Ishikawa (cell line): ENCODE data around the gene RIPOR3.

Experiments
- CEBPB ChIP-seq: IDR thresholded peaks from 2 replicates; pipeline ENCODE4 v1.6.1; 2012
- CREB1 ChIP-seq: IDR thresholded peaks from 2 replicates; pipeline ENCODE4 v1.6.1; 2012; ENCODE audit warnings: low read depth
- EGR1 ChIP-seq: IDR thresholded peaks from 2 replicates; pipeline ENCODE4 v1.6.1; 2012
- EP300 ChIP-seq: IDR thresholded peaks from 2 replicates; pipeline ENCODE4 v1.6.1; 2012; ENCODE audit warnings: borderline replicate concordance
- FOXM1 ChIP-seq: IDR thresholded peaks from 2 replicates; pipeline ENCODE4 v1.6.1; 2012; ENCODE audit warnings: low read depth, borderline replicate concordance
- MAX ChIP-seq: IDR thresholded peaks from 2 replicates; pipeline ENCODE4 v1.6.1; 2012
- NFIC ChIP-seq: IDR thresholded peaks from 2 replicates; pipeline ENCODE4 v1.6.1; 2012
- RAD21 ChIP-seq: IDR thresholded peaks from 2 replicates; pipeline ENCODE4 v1.6.1; 2012; ENCODE audit warnings: low read depth
- TAF1 ChIP-seq: IDR thresholded peaks from 2 replicates; pipeline ENCODE4 v1.6.1; 2012; ENCODE audit warnings: low read depth, mild to moderate bottlenecking
- TCF12 ChIP-seq: IDR thresholded peaks from 2 replicates; pipeline ENCODE4 v1.6.1; 2012; ENCODE audit warnings: low read depth
- TEAD4 ChIP-seq: IDR thresholded peaks from 2 replicates; pipeline ENCODE4 v1.6.1; 2012
- YY1 ChIP-seq: IDR thresholded peaks from 2 replicates; pipeline ENCODE4 v1.6.1; 2012; ENCODE audit warnings: low read depth
- ZBTB7A ChIP-seq: IDR thresholded peaks from 2 replicates; pipeline ENCODE4 v1.6.1; 2012; ENCODE audit warnings: low read depth
- TF ChIP-seq, protein P1 (sequence below): IDR thresholded peaks from 2 replicates; pipeline ENCODE4 v1.6.1; 2012
- TF ChIP-seq, protein P2 (sequence below): IDR thresholded peaks from 2 replicates; pipeline ENCODE4 v1.6.1; 2012; ENCODE audit warnings: low read depth, mild to moderate bottlenecking

The RIPOR3 gene

DNA sequence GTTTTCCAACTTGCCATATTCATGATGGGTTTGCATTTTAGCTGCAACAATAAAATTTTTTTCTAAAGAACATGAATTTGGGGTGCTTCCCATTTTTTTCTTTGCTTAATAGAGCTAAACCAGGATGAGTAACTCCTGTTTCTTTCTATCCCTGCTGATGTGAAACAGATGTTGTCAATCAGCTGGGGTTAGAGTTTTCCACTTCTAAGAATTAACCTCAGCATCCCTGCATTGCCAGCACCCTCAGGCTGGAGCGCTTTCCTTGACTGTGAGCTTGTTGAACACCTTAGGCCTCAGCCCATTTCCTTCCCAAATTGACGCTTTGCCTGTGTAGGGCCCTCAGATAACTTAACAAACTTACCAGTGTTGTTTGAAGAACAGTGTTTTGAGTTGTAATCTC lies 106.7 kb downstream of the RIPOR3 start:
- no peak for TF ChIP-seq EGR1

- TF ChIP-seq CREB1 (no peak), NFIC (no peak), EP300 (no peak)
These were observed 107.7 kb downstream of the RIPOR3 start for GRCh38 chr20:50583442-50584150.

DNA sequence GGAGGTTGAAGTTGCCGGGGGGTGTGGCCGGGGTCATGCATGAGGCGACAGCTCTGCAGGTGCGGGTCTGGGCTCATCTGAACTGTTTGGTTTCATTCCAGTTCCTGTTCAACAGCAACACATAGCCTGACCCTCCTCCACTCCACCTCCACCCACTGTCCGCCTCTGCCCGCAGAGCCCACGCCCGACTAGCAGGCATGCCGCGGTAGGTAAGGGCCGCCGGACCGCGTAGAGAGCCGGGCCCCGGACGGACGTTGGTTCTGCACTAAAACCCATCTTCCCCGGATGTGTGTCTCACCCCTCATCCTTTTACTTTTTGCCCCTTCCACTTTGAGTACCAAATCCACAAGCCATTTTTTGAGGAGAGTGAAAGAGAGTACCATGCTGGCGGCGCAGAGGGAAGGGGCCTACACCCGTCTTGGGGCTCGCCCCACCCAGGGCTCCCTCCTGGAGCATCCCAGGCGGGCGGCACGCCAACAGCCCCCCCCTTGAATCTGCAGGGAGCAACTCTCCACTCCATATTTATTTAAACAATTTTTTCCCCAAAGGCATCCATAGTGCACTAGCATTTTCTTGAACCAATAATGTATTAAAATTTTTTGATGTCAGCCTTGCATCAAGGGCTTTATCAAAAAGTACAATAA lies 108.6 kb downstream of the RIPOR3 start:
- TF ChIP-seq TAF1 (no peak), MAX (no peak), FOXM1 (no peak), ZBTB7A (no peak), RAD21 (no peak), EGR1 (no peak), CREB1 (no peak), YY1 (no peak), TCF12 (no peak), EP300 (no peak), TEAD4 (no peak), NFIC (no peak)
- TF ChIP-seq, protein P1, sequence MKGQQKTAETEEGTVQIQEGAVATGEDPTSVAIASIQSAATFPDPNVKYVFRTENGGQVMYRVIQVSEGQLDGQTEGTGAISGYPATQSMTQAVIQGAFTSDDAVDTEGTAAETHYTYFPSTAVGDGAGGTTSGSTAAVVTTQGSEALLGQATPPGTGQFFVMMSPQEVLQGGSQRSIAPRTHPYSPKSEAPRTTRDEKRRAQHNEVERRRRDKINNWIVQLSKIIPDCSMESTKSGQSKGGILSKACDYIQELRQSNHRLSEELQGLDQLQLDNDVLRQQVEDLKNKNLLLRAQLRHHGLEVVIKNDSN: no peak

DNA sequence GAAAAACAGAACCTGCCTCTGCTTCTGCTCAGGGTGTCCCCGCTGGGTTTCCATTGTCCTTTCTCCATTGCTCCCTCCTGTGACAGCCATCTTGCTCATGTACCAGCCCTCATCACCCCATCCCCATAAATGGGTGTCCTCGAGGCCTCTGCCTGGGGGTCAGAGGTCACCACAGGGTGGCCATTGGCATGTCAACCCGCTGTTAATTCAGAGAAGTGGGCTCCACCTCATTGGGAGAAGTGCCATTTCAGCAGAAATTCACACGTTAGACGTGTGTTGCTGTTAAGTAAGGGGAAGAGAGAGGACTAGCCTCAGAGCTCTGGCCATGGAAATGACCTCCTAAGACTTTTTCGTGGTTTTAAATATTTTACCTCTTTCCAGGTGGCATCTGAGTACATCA lies 109.2 kb downstream of the RIPOR3 start:
- TF ChIP-seq ZBTB7A: no peak
- TF ChIP-seq FOXM1: no peak
- TF ChIP-seq EP300: no peak
- TF ChIP-seq YY1: no peak
- TF ChIP-seq CEBPB: no peak
- no peak for TF ChIP-seq RAD21
- TF ChIP-seq TAF1: no peak
- TF ChIP-seq TEAD4: no peak
- no peak for TF ChIP-seq TCF12
- TF ChIP-seq, protein P1: no peak
- no peak for TF ChIP-seq EGR1
- TF ChIP-seq CREB1: no peak
- no peak for TF ChIP-seq MAX
- no peak for TF ChIP-seq NFIC
- TF ChIP-seq, protein P2, sequence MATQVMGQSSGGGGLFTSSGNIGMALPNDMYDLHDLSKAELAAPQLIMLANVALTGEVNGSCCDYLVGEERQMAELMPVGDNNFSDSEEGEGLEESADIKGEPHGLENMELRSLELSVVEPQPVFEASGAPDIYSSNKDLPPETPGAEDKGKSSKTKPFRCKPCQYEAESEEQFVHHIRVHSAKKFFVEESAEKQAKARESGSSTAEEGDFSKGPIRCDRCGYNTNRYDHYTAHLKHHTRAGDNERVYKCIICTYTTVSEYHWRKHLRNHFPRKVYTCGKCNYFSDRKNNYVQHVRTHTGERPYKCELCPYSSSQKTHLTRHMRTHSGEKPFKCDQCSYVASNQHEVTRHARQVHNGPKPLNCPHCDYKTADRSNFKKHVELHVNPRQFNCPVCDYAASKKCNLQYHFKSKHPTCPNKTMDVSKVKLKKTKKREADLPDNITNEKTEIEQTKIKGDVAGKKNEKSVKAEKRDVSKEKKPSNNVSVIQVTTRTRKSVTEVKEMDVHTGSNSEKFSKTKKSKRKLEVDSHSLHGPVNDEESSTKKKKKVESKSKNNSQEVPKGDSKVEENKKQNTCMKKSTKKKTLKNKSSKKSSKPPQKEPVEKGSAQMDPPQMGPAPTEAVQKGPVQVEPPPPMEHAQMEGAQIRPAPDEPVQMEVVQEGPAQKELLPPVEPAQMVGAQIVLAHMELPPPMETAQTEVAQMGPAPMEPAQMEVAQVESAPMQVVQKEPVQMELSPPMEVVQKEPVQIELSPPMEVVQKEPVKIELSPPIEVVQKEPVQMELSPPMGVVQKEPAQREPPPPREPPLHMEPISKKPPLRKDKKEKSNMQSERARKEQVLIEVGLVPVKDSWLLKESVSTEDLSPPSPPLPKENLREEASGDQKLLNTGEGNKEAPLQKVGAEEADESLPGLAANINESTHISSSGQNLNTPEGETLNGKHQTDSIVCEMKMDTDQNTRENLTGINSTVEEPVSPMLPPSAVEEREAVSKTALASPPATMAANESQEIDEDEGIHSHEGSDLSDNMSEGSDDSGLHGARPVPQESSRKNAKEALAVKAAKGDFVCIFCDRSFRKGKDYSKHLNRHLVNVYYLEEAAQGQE: no peak

DNA sequence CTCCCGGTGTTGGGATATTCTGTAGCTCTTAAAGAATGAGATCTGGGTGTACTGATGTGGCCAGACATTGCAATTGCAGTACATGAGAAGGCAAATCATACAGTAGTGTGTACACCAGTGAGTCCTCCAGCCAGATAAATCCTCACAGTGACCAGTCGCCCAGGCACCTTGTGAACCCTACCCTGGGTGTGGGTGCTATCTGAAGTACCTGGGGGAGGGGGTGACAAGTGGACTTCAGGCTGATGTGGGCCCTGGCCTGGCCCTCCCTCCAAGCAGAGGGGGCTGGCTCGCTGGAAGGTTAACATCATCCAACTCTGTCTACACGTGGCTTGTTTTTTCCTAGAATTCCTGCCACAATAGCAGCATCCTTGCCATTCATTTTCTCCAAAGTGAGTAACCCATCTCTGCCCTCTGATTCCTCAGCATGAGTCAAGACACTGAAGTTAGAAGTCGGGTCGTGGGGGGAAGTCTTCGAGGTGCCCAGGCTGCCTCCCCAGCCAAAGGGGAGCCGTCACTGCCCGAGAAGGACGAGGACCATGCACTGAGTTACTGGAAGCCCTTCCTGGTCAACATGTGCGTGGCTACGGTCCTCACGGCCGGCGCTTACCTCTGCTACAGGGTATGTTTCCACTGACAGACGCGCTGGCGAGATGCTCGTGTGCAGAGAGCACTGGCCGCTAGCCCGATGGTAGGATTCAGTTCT lies 110.3 kb downstream of the RIPOR3 start:
- TF ChIP-seq TAF1: no peak
- no peak for TF ChIP-seq ZBTB7A
- no peak for TF ChIP-seq EP300
- TF ChIP-seq TEAD4: no peak
- TF ChIP-seq FOXM1: no peak
- TF ChIP-seq, protein P2: no peak
- TF ChIP-seq MAX: no peak
- TF ChIP-seq, protein P1: no peak
- TF ChIP-seq EGR1: no peak
- TF ChIP-seq YY1: no peak
- TF ChIP-seq NFIC: no peak
- TF ChIP-seq RAD21: no peak
- no peak for TF ChIP-seq CREB1
- no peak for TF ChIP-seq CEBPB
- TF ChIP-seq TCF12: no peak
